ENCODE data around the gene TEAD4. TPM values are rescaled to one million over a fixed set of nuclear protein-coding genes. Genes with fewer than 3 reads are reported as not detected.

The TEAD4 gene
- total and polyA plus RNA-seq, 9 donors = 3.6 to 19.9 (median 6.7) TPM

DNA sequence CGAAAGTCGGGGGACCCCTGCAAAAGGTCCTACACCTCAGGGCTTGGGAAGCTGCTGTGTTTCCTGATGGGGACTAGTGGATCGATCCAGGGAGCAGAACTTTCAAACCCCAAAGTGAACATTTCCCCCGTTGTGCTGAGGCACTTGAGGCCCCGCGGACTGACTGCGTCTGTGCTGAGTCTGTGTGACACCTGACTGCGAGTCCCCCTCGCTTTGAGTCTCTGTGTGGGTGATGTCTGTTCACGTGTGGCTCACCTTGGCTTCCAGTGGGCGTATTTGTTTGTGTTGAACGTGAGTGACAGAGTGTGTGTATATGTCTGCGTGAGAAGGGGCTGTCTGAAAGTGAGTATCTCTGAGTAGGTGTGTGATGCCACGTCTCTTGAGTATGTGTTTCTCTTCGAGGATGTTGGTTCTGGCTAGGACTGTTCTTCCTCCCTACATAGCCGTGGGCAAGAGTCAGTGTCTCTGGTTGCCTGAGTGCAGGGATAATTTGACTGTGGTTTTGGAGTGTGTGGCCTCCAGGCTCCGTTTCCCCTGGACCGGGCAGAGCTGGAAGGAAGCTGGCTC, 1.3 kb downstream of the TEAD4 start:
- H3K9me3 ChIP-seq = no peaks in the 10 kb centered on the region
- no peak for DNase-seq
- no peaks in the 10 kb centered on the region for H3K36me3 ChIP-seq
- TF ChIP-seq POLR2A (IDR thresholded peaks at IDR 0.05) = no peak
- no peak for TF ChIP-seq EP300 (IDR thresholded peaks at IDR 0.05)
- TF ChIP-seq, protein P1, sequence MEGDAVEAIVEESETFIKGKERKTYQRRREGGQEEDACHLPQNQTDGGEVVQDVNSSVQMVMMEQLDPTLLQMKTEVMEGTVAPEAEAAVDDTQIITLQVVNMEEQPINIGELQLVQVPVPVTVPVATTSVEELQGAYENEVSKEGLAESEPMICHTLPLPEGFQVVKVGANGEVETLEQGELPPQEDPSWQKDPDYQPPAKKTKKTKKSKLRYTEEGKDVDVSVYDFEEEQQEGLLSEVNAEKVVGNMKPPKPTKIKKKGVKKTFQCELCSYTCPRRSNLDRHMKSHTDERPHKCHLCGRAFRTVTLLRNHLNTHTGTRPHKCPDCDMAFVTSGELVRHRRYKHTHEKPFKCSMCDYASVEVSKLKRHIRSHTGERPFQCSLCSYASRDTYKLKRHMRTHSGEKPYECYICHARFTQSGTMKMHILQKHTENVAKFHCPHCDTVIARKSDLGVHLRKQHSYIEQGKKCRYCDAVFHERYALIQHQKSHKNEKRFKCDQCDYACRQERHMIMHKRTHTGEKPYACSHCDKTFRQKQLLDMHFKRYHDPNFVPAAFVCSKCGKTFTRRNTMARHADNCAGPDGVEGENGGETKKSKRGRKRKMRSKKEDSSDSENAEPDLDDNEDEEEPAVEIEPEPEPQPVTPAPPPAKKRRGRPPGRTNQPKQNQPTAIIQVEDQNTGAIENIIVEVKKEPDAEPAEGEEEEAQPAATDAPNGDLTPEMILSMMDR (IDR thresholded peaks at IDR 0.05) = no peak
- WGBS, 3 donors = 40 to 53% (median 44%) methylated on average over 18 of the region's 18 CpGs
- H3K4me1 ChIP-seq (ENCODE audit: insufficient read depth) = peaks cover 5% of the 10 kb centered on the region
- intact Hi-C loops (cut with DNase I) = no loop called here
- H3K4me3 ChIP-seq = peak overlapping the region; percentile 60
- H3K27ac ChIP-seq = no peak overlapping the region
- H3K27me3 ChIP-seq = no peaks in the 10 kb centered on the region

DNA sequence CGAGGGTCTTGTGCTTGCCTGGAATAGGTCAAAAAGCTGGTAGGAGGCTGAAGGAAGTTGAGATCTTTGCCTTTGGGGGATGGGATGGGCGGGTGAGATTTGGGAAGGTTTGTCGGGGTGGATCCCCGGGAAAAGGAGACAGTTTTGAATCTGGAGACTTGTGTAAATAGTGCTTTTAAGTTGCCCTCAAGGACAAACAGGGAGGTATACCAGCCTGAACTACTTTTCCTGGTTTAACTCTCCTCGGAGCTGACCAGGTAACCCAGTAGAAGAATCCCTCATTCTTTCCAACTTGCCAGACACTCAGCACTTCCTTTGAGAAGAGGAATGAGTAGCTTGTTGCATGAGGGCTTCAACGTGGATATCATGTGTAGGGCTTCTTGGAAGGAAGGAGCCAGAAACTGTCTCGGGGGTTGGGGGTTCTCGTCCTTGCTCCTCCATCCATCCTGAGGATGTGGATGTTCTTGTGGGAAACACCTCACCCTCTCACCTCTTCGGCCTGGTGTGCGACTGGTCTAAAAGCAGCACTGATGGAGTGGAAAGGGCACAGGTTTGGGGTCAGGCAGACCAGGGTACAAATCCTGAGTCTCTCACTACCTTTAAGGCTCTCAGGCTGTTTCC, 1.9 kb downstream of the TEAD4 start:
- no peaks in the 10 kb centered on the region for H3K36me3 ChIP-seq
- H3K4me1 ChIP-seq (ENCODE audit: insufficient read depth) = peaks cover 5% of the 10 kb centered on the region
- no peak for TF ChIP-seq EP300 (IDR thresholded peaks at IDR 0.05)
- no peak for TF ChIP-seq POLR2A (IDR thresholded peaks at IDR 0.05)
- TF ChIP-seq, protein P1 (IDR thresholded peaks at IDR 0.05) = no peak
- WGBS, 3 donors = 69 to 84% (median 73%) methylated on average over 10 of the region's 10 CpGs
- H3K27me3 ChIP-seq = no peaks in the 10 kb centered on the region
- intact Hi-C loops (cut with DNase I) = no loop called here
- no peak for DNase-seq
- H3K4me3 ChIP-seq = no peak overlapping the region
- no peaks in the 10 kb centered on the region for H3K9me3 ChIP-seq
- H3K27ac ChIP-seq = no peak overlapping the region

DNA sequence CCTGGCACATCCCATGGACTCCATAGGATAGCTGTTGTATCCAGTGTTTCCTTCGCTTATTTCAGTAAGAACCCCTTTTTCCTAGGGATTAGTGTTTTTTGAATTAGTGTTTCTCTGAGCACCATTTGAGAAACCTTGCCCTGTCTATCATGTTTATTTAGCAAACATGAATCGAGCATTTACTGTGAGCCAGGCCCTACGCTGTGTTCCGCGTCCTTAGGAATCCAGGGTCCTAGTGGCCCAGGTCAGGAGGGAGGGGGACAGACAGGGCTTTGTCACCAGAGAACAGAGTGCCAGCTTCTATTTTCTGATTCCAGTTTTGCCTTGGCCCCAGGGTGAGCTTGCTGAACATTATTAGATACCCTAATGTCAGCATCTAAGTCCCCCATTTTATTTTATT, 2.5 kb downstream of the TEAD4 start:
- Histone ChIP-seq H3K4me3 (no peak overlapping the region), H3K27ac (no peak overlapping the region), H3K27me3 (no peaks in the 10 kb centered on the region), H3K36me3 (no peaks in the 10 kb centered on the region), H3K4me1 (ENCODE audit: insufficient read depth) (peaks cover 5% of the 10 kb centered on the region), H3K9me3 (no peaks in the 10 kb centered on the region)
- DNase-seq = no peak
- intact Hi-C loops (cut with DNase I) = no loop called here
- WGBS, 3 donors = 85 to 90% (median 90%) methylated on average over 5 of the region's 5 CpGs
- no peak for TF ChIP-seq POLR2A (IDR thresholded peaks at IDR 0.05)
- TF ChIP-seq, protein P1 (IDR thresholded peaks at IDR 0.05) = no peak
- TF ChIP-seq EP300 (IDR thresholded peaks at IDR 0.05) = no peak

DNA sequence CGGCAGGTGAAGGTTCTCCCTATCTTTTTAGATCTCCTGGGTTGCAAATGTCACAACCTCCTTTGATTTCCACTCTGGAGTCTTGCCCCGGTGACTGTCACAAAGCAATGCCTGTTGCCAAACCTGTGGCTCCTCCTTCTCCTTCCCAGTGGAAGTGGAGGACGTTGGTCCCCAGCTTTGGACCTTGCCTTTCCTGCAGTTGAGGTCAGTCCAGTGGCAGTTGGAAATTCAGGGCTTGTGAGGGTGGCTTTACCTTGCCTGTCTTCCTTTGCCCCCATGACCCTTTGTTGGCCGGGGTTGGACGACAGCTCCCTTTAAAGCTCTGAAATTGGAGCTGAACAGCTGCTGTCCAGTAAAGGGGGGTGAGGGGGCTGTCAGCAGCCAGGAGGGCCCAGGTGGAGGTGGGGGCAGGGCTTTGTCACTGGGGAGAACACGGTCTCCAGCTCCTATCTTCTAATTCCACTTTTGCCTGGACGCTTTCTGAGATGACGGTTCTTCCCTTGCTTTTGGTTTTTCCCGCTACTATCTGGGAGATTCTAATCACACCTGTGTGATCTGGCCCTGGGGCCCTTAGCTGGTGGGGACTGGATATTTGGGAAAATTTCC, 4.1 kb downstream of the TEAD4 start:
- H3K36me3 ChIP-seq = no peaks in the 10 kb centered on the region
- intact Hi-C loops (cut with DNase I) = no loop called here
- DNase-seq = no peak
- H3K4me1 ChIP-seq (ENCODE audit: insufficient read depth) = peaks cover 4% of the 10 kb centered on the region
- no peak overlapping the region for H3K27ac ChIP-seq
- no peaks in the 10 kb centered on the region for H3K27me3 ChIP-seq
- no peak overlapping the region for H3K4me3 ChIP-seq
- no peaks in the 10 kb centered on the region for H3K9me3 ChIP-seq
- TF ChIP-seq EP300 (IDR thresholded peaks at IDR 0.05) = no peak
- TF ChIP-seq, protein P1 (IDR thresholded peaks at IDR 0.05) = no peak
- TF ChIP-seq POLR2A (IDR thresholded peaks at IDR 0.05) = no peak
- WGBS, 3 donors = 73 to 77% (median 75%) methylated on average over 9 of the region's 9 CpGs
